Coronary artery (tissue), 2 donors: ENCODE measurements around the gene SLCO3A1.

Experiments
- DNase-seq: peaks from one replicate; pipeline ENCODE4 v3.0.0-alpha.2; 2017; ENCODE audit warnings: low spot score
- H3K27ac ChIP-seq, 2 donors: fragments of 200-600 bp; sonication (generic); one replicate each; pipeline ENCODE4 v1.5.1; 2016 to 2019
- H3K4me3 ChIP-seq: fragments of 200-600 bp; sonication (generic); 2 replicates; pipeline ENCODE4 v1.5.1; 2016; ENCODE audit warnings: mild to moderate bottlenecking, moderate library complexity
- TF ChIP-seq, protein P1 (sequence below): fragments of 200-600 bp; sonication (generic); IDR thresholded peaks from one replicate; pipeline ENCODE4 v1.5.1; 2019; ENCODE audit warnings: antibody characterized with exemption

The SLCO3A1 gene

DNA sequence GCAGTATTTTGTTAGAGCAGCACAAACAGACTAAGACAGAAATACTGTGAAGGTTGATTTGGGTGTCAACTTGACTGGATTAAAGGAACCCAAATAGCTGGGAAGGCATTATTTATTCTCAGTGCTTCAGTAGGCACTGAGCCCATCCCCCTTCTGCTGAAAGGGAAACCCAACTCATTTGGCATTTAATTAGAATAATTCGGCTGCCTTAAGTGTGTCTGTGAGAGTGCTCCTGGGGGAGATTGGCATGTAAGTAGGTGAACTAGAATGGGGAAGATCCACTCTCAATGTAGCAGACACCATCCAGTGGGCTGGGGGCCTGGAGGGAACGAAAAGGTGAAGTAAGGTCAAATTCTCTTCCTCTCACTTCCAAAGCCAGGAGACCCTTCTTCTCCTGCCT is 20.5 kb upstream of the SLCO3A1 start:
- Histone ChIP-seq H3K27ac (no peak overlapping the region), H3K4me3 (no peak overlapping the region)
- DNase-seq, result no peak
- TF ChIP-seq, protein P1, sequence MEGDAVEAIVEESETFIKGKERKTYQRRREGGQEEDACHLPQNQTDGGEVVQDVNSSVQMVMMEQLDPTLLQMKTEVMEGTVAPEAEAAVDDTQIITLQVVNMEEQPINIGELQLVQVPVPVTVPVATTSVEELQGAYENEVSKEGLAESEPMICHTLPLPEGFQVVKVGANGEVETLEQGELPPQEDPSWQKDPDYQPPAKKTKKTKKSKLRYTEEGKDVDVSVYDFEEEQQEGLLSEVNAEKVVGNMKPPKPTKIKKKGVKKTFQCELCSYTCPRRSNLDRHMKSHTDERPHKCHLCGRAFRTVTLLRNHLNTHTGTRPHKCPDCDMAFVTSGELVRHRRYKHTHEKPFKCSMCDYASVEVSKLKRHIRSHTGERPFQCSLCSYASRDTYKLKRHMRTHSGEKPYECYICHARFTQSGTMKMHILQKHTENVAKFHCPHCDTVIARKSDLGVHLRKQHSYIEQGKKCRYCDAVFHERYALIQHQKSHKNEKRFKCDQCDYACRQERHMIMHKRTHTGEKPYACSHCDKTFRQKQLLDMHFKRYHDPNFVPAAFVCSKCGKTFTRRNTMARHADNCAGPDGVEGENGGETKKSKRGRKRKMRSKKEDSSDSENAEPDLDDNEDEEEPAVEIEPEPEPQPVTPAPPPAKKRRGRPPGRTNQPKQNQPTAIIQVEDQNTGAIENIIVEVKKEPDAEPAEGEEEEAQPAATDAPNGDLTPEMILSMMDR, result no peak

DNA sequence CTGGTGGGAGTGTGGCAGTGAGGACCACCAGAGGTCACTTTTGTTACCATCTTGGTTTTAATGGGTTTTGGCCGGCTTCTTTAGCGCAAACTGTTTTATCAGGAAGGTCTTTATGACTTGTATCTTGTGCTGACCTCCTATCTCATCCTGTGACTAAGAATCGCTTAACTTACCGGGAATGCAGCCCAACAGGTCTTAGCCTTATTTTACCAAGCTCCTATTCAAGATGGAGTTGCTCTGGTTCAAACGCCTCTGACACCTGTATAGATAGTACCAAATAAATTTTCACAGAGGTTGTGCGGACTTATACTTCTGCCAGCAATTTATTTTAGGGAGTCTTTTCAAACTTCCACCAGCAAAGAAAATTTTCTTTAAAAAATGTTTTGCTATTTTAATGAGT is 13.6 kb upstream of the SLCO3A1 start:
- TF ChIP-seq, protein P1, result no peak
- Histone ChIP-seq H3K27ac (no peak overlapping the region), H3K4me3 (no peak overlapping the region)
- no peak for DNase-seq

DNA sequence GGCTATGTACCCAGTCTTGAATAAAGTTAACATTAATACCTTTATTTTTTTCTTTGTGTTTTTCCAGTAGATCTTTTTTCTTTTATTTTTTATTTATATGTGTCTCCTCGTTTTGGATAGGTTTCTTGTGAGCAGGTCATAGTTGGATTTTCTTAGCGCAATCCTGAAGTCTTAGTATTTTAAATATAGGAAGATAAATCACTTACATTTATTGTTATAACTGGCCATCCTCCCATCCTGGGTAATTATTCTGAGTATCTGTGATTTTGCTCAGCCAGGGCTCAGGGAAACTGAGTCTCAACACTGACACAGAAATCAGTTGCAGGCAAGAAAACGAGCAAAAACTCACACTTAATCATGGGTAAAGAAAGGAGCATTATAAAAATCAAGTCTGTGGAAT is 11.6 kb upstream of the SLCO3A1 start:
- no peak overlapping the region for H3K4me3 ChIP-seq
- no peak for DNase-seq
- TF ChIP-seq, protein P1, result no peak
- H3K27ac ChIP-seq, result no peak overlapping the region

DNA sequence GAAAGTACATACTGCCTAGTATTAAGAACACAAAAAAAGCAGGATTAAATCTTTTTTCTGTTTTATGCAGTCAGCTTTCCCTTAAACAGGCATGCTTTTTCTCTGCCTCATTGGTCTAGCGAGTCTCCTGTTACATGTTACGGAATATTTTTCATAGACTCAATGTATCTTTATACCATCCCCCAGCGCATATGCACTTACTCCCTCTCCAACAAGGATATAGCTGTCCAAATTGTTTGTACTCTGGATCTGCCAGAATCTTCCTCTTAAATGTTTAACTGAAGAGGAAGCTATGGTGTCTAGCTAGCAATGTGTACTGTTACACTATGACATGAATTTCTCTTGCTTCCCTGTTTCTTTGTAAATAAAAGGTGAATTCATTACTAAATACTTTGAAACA is 9.2 kb upstream of the SLCO3A1 start:
- H3K27ac ChIP-seq, result no peak overlapping the region
- DNase-seq, result no peak
- TF ChIP-seq, protein P1, result no peak
- no peak overlapping the region for H3K4me3 ChIP-seq

DNA sequence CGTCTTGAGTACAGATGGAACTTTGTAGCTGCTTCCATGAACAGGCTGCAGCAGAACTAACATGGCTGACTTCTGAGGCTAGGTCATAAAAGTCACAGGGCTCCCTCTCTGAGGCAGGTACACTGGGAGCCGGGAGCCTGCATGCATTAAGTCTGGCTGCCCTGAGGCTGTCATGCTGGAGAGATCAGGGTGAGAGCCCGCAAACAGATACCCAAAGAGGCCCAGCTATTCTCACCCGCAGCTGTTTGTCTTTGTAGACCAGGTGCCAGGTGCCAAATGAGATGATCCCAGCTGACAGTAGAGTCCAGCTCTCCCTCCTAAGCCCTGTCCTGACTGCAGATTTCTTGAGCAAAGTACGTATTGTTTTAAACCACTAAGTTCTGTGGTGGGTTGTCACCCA is 8.6 kb upstream of the SLCO3A1 start:
- H3K4me3 ChIP-seq, result no peak overlapping the region
- no peak for DNase-seq
- no peak overlapping the region for H3K27ac ChIP-seq
- TF ChIP-seq, protein P1, result no peak

DNA sequence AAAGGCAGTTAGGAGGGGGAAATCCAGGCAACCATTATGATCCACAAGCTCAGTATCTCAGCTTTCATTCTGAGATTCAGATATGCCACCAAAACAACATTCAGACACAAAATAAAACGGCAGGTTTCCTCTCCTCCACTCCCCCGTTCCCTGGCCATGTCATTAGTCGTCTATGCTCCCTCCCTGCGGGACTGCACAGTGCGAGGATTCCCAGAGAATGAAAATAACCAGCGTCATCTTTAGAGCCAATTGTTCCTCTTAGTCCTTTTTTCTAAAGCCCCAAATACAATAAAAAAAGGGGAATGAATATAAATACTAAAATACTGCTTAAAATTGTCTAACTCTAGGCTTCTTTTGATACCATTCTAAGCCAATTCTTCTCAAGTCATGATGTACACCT is 7.8 kb upstream of the SLCO3A1 start:
- H3K27ac ChIP-seq, result no peak overlapping the region
- DNase-seq, result no peak
- peak overlapping the region; percentile 15 for H3K4me3 ChIP-seq
- TF ChIP-seq, protein P1, result no peak

DNA sequence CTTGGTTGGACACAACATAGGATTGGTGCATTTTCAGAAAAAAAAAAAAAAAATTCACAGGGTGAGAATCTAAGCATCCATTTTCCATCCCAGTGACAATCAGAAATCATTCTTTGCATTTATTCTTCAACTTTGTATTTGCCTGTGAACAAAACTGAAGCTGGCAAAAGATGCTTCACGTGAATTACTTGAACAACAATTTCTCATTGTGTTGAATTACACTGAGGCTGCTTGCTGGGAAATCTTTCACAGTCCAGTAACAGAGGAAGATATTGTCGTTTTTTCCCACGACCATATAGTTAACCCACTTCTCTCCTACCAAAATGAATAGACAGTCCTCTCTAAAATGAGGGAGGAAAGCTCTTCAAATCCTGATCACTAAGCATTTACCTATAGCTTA is 4.3 kb upstream of the SLCO3A1 start:
- no peak overlapping the region for H3K4me3 ChIP-seq
- no peak for DNase-seq

More for the DNA sequence above, 4.3 kb upstream of the SLCO3A1 start:
- no peak overlapping the region for H3K27ac ChIP-seq
- TF ChIP-seq, protein P1, result no peak
